MM.1S (cell line): ENCODE results near the gene REEP1.

ENCODE experiments used
- CTCF ChIP-seq: fragments of 300-600 bp; sonication (generic); IDR thresholded peaks from 2 replicates; pipeline ENCODE4 v1.5.1; 2016; ENCODE audit warnings: antibody characterized with exemption, low read length, mixed read lengths
- EZH2 ChIP-seq: fragments of 300-600 bp; sonication (generic); optimal IDR thresholded peaks from 2 replicates; pipeline ENCODE3; 2017; ENCODE audit warnings: low read depth, mild to moderate bottlenecking, antibody characterized with exemption, low read length, mixed read lengths

GRCh38 chr2:86350751-86351150 is 13.3 kb upstream of the REEP1 start:
- TF ChIP-seq EZH2 (no peak), CTCF (no peak)
